PFSK-1 (cell line): ENCODE results near the gene MAPK7.

Experiments used
- FOXP2 ChIP-seq: optimal IDR thresholded peaks from 2 replicates; pipeline ENCODE3; 2011; ENCODE audit warnings: borderline replicate concordance, control low read depth, inconsistent platforms; ENCODE audit not compliant: insufficient read depth; ENCODE audit errors: extremely low read length, extremely low read depth
- POLR2AphosphoS5 ChIP-seq: IDR thresholded peaks from 2 replicates; pipeline ENCODE4 v1.6.1; 2012; ENCODE audit warnings: low read depth, mild to moderate bottlenecking, control low read depth, low read length, moderate library complexity
- SIN3A ChIP-seq: IDR thresholded peaks from 2 replicates; pipeline ENCODE4 v1.6.1; 2012; ENCODE audit warnings: mild to moderate bottlenecking, low read length, moderate library complexity, borderline replicate concordance; ENCODE audit not compliant: insufficient read depth
- TAF1 ChIP-seq: IDR thresholded peaks from 2 replicates; pipeline ENCODE4 v1.6.1; 2012; ENCODE audit warnings: low read length, control low read depth, borderline replicate concordance; ENCODE audit not compliant: insufficient read depth
- TF ChIP-seq, protein P1 (sequence below), 2 experiments: IDR thresholded peaks; 2 replicates each; pipeline versions ENCODE4 v1.6.1 to v1.8.0; 2011 to 2012; ENCODE audit warnings: low read depth in 2 of 2, low read length in 2 of 2, control low read depth in 1 of 2, inconsistent platforms in 1 of 2, mild to moderate bottlenecking in 1 of 2, moderate library complexity in 1 of 2; ENCODE audit not compliant: insufficient read depth in 1 of 2

Gene MAPK7

DNA sequence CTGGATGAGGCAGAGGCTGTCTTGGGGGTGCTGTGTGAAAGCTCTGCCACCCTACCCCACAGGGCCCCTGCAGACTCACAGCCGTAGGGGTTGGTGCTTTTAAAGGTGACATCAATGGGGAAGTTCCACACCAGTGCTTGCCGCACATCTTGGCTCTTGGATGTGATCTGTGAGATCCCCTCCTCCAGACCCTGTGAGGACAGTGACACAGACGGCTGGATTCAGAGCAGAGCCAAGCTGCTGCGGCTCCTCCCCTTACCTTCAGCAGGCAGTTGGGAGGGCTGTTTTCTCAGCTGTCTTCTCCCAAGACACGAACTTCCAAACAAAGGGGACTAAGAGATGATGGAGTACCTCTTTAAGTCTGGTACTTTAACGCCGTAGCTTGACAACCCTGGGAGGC, 20.5 kb upstream of the MAPK7 start:
- TF ChIP-seq FOXP2 (no peak), POLR2AphosphoS5 (no peak), SIN3A (no peak), TAF1 (no peak)
- TF ChIP-seq, protein P1, sequence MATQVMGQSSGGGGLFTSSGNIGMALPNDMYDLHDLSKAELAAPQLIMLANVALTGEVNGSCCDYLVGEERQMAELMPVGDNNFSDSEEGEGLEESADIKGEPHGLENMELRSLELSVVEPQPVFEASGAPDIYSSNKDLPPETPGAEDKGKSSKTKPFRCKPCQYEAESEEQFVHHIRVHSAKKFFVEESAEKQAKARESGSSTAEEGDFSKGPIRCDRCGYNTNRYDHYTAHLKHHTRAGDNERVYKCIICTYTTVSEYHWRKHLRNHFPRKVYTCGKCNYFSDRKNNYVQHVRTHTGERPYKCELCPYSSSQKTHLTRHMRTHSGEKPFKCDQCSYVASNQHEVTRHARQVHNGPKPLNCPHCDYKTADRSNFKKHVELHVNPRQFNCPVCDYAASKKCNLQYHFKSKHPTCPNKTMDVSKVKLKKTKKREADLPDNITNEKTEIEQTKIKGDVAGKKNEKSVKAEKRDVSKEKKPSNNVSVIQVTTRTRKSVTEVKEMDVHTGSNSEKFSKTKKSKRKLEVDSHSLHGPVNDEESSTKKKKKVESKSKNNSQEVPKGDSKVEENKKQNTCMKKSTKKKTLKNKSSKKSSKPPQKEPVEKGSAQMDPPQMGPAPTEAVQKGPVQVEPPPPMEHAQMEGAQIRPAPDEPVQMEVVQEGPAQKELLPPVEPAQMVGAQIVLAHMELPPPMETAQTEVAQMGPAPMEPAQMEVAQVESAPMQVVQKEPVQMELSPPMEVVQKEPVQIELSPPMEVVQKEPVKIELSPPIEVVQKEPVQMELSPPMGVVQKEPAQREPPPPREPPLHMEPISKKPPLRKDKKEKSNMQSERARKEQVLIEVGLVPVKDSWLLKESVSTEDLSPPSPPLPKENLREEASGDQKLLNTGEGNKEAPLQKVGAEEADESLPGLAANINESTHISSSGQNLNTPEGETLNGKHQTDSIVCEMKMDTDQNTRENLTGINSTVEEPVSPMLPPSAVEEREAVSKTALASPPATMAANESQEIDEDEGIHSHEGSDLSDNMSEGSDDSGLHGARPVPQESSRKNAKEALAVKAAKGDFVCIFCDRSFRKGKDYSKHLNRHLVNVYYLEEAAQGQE (IDR thresholded peaks at IDR 0.05; ENCODE audit: insufficient read depth in 1 of 2, low read depth in 2 of 2, low read length in 2 of 2), result no peak

DNA sequence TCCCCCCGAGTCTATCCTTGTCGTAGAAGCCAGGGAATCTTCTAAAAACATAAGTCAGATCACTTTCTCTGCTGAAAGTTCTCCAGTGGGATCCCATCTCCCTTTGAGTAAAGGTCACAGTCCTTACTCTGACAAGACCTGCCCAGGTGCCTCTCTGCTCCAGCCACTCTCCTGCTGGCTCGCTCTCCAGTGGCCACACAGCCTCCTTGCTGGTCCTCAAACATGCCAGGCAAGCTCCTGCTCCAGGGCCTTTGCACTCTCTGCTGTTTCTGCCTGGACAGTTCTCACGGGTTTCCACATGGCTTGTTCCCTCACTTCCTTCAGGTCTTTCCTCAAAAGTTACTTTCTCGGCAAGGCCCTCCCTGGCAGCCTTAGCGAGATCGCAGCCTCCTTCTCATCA, 19.1 kb upstream of the MAPK7 start:
- no peak for TF ChIP-seq SIN3A
- TF ChIP-seq FOXP2, result no peak
- TF ChIP-seq, protein P1 (IDR thresholded peaks at IDR 0.05; ENCODE audit: insufficient read depth in 1 of 2, low read depth in 2 of 2, low read length in 2 of 2), result no peak
- TF ChIP-seq TAF1, result no peak
- TF ChIP-seq POLR2AphosphoS5, result no peak

DNA sequence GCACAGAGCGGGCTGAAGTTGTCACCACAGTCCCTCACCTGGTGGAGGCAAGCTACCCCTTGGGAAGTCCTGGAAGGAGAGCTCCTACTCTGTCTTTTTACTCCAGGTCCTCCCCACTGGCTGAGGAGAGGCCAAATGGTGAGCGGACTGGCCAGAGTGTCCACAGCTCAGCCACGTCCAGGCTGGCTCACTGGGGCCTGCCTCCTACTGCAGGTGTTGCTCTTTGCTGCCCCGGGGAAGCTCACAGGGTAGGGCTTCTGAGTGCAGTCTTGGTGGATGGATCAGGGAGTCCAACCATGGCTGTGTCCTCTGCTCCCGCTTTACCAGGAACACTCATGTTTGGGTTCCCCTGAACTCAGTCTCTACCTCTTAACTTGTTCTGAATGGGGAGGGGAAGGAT, 18.4 kb upstream of the MAPK7 start:
- TF ChIP-seq TAF1, result no peak
- TF ChIP-seq, protein P1 (IDR thresholded peaks at IDR 0.05; ENCODE audit: insufficient read depth in 1 of 2, low read depth in 2 of 2, low read length in 2 of 2), result no peak
- no peak for TF ChIP-seq FOXP2

GRCh38 chr17:19360772-19361171, 17.5 kb upstream of the MAPK7 start:
- TF ChIP-seq, protein P1 (IDR thresholded peaks at IDR 0.05; ENCODE audit: insufficient read depth in 1 of 2, low read depth in 2 of 2, low read length in 2 of 2), result no peak
- TF ChIP-seq TAF1, result no peak
- no peak for TF ChIP-seq SIN3A
- no peak for TF ChIP-seq POLR2AphosphoS5
- no peak for TF ChIP-seq FOXP2

GRCh38 chr17:19361326-19361725, 17.0 kb upstream of the MAPK7 start:
- TF ChIP-seq, protein P1 (IDR thresholded peaks at IDR 0.05; ENCODE audit: insufficient read depth in 1 of 2, low read depth in 2 of 2, low read length in 2 of 2), result no peak
- no peak for TF ChIP-seq POLR2AphosphoS5
- no peak for TF ChIP-seq TAF1
- TF ChIP-seq SIN3A, result no peak
- TF ChIP-seq FOXP2, result no peak
